Erythroblast (primary cell): ENCODE results near the gene LSAMP.

ENCODE experiments used
- GATA1 ChIP-seq: IDR thresholded peaks from 2 replicates; pipeline ENCODE4 v1.6.1; 2011; ENCODE audit warnings: low read depth, mild to moderate bottlenecking, control low read depth, low read length, moderate library complexity
- POLR2A ChIP-seq: IDR thresholded peaks from 2 replicates; pipeline ENCODE4 v1.6.1; 2011; ENCODE audit warnings: mild to moderate bottlenecking, low read length

DNA sequence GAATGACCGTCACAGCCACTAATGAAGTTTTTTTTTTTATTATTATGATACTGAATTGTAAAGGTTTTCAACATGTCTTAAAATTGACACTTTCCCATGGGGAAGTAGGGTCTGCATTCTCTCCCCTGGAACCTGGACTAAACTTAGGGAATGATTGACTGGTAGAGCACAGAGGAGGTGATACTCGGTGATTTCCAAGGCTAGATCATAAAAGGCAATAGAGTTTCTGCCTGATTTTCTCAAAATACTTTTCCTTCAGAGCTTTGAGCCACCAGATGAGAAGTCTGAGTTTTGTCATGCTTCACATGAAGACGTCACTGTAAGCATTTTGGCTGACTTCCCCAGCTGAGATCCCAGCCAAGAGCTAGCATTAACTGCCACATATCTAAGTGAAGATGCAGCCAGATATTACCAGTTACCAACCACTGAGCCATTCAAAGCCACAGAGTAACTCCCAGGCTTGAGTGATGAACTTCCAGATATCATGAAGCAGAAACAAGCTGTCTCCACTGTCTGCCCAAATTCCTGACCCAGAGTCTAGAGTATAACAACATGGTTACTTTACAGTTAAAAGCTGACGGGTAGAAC lies 105.8 kb downstream of the LSAMP start:
- no peak for TF ChIP-seq POLR2A
- TF ChIP-seq GATA1 = no peak
